ENCODE results near the gene NEMP1. TPM values are rescaled to one million over a fixed set of nuclear protein-coding genes. Genes with fewer than 3 reads are reported as not detected.

Gene NEMP1
- total RNA-seq, 2 experiments from 2014 or later: 76.1 to 80.6 TPM

DNA sequence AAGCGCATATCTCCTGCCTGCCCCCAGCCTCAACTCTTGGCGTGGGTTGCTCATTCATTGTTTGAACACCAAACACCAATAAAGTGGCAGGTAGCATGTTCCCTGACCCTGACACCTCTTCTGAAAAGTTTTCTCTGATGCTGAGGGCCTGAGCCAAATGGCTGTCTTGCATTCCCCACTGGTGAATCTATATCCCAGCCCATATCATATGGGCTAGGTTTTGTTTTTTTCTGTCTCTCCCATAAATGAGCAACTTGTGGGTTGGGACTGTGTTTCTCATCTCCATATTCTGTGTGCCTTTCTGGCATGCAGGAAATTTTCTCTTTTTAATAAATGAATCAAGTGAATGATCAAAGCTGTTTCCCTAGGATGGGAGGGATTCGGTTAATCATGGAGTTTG is 33.7 kb downstream of the NEMP1 start:
- TF ChIP-seq, protein P1, sequence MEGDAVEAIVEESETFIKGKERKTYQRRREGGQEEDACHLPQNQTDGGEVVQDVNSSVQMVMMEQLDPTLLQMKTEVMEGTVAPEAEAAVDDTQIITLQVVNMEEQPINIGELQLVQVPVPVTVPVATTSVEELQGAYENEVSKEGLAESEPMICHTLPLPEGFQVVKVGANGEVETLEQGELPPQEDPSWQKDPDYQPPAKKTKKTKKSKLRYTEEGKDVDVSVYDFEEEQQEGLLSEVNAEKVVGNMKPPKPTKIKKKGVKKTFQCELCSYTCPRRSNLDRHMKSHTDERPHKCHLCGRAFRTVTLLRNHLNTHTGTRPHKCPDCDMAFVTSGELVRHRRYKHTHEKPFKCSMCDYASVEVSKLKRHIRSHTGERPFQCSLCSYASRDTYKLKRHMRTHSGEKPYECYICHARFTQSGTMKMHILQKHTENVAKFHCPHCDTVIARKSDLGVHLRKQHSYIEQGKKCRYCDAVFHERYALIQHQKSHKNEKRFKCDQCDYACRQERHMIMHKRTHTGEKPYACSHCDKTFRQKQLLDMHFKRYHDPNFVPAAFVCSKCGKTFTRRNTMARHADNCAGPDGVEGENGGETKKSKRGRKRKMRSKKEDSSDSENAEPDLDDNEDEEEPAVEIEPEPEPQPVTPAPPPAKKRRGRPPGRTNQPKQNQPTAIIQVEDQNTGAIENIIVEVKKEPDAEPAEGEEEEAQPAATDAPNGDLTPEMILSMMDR (IDR thresholded peaks at IDR 0.05): no peak
- ChIA-PET POLR2A (no interaction called here), CTCF (interaction anchor here (1.0 to 1.1 kb wide), 2 partner anchors 44 to 79 kb away, joined by 3 read pairs; no protein-coding TSS in a partner anchor)
- H3K27ac Mint-ChIP-seq: no peak overlapping the region
- no peak for DNase-seq
- H3K4me3 Mint-ChIP-seq: no peak overlapping the region
- H3K4me1 Mint-ChIP-seq (ENCODE audit: low read depth): peaks cover 31% of the 10 kb centered on the region
- no peaks in the 10 kb centered on the region for H3K9me3 Mint-ChIP-seq
- ATAC-seq: no peak
- H3K36me3 Mint-ChIP-seq (ENCODE audit: low read depth): no peaks in the 10 kb centered on the region
- intact Hi-C loops (cut with micrococcal nuclease): no loop called here
- no peaks in the 10 kb centered on the region for H3K27me3 Mint-ChIP-seq

DNA sequence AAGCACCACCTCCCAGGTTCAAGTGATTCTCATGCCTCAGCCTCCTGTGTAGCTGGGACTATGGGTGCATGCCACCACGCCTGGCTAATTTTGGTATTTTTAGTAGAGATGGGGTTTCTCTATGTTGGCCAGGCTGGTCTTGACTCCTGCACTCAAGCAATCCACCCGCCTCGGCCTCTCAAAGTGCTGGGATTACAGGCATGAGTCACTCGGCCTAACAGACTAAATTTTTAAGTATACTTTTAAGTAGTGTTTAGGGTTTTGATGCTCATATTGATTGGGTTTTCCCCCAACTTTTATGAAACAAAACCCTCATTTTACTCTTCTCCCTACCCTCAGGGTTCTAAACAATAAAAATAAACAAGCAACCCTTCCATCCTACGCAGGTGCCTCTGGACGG is 34.1 kb downstream of the NEMP1 start:
- no peaks in the 10 kb centered on the region for H3K36me3 Mint-ChIP-seq (ENCODE audit: low read depth)
- DNase-seq: no peak
- ATAC-seq: no peak
- no peak overlapping the region for H3K27ac Mint-ChIP-seq
- no peaks in the 10 kb centered on the region for H3K9me3 Mint-ChIP-seq
- intact Hi-C loops (cut with micrococcal nuclease): no loop called here
- TF ChIP-seq, protein P1 (IDR thresholded peaks at IDR 0.05): no peak
- no peaks in the 10 kb centered on the region for H3K27me3 Mint-ChIP-seq
- peaks cover 31% of the 10 kb centered on the region for H3K4me1 Mint-ChIP-seq (ENCODE audit: low read depth)
- no peak overlapping the region for H3K4me3 Mint-ChIP-seq
- CTCF ChIA-PET: interaction anchor here (1.0 to 1.5 kb wide), 2 partner anchors 11 to 14 kb away, joined by 3 to 4 read pairs; no protein-coding TSS in a partner anchor
- POLR2A ChIA-PET: no interaction called here

DNA sequence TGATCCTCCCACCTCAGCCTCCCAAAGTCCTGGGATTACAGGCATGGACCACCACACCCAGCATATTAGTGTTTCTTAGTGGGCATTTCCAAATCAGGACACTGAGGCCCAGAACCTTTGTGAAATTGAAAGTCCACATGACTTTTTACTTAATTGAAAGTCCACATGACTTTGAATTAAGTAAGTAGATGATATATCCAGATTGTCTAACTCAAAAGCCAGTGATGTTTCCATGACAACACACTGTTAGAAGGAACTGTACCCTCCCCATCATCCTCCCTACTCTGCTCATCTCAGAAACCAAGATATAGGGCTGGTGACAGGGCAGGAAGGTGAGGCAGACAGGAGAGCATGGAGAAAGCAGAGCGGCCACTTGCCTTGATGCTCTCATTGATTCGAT is 35.9 kb downstream of the NEMP1 start:
- intact Hi-C loops (cut with micrococcal nuclease): no loop called here
- DNase-seq: no peak
- ChIA-PET CTCF (interaction anchor here (1.1 kb wide), 1 partner anchor 41 kb away, joined by 3 read pairs; no protein-coding TSS in a partner anchor), POLR2A (interaction anchor here (1.5 kb wide), 1 partner anchor 24 kb away, joined by 5 read pairs; no protein-coding TSS in a partner anchor)
- Mint-ChIP-seq H3K27ac (no peak overlapping the region), H3K36me3 (ENCODE audit: low read depth) (no peaks in the 10 kb centered on the region), H3K4me3 (no peak overlapping the region), H3K9me3 (no peaks in the 10 kb centered on the region), H3K4me1 (ENCODE audit: low read depth) (peaks cover 20% of the 10 kb centered on the region), H3K27me3 (peaks cover 2% of the 10 kb centered on the region)
- TF ChIP-seq, protein P1 (IDR thresholded peaks at IDR 0.05): no peak
- ATAC-seq: no peak

DNA sequence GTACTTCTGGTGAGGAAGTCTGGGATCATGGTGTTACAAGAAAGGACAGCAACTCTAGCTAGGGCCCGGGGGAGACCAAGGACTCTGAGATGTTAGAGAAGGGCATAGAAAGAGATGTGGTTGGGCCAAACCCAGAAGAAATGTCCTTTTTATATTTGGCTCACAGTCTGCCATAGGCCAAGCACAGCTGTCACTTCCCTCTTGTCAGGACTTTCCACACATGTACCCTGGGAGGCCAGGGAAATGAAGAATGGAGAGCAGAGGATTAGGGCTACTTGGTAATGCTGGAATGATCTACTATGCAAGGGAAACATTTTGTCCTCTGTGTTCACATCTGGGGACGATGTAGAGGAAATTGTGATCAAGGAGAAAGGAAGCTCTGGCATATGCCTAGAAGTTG is 37.8 kb downstream of the NEMP1 start:
- intact Hi-C loops (cut with micrococcal nuclease): no loop called here
- no peak for DNase-seq
- ChIA-PET CTCF (interaction anchor here (1.0 to 2.9 kb wide), 10 partner anchors 9 to 135 kb away, joined by 3 to 9 read pairs (median 4); no protein-coding TSS in a partner anchor), POLR2A (interaction anchor here (1.4 kb wide), 1 partner anchor 13 kb away, joined by 3 read pairs; no protein-coding TSS in a partner anchor)
- Mint-ChIP-seq H3K36me3 (ENCODE audit: low read depth) (no peaks in the 10 kb centered on the region), H3K9me3 (no peaks in the 10 kb centered on the region), H3K4me1 (ENCODE audit: low read depth) (peaks cover 3% of the 10 kb centered on the region), H3K27ac (no peak overlapping the region), H3K27me3 (peaks cover 2% of the 10 kb centered on the region), H3K4me3 (no peak overlapping the region)
- ATAC-seq: no peak
- TF ChIP-seq, protein P1 (IDR thresholded peaks at IDR 0.05): no peak

DNA sequence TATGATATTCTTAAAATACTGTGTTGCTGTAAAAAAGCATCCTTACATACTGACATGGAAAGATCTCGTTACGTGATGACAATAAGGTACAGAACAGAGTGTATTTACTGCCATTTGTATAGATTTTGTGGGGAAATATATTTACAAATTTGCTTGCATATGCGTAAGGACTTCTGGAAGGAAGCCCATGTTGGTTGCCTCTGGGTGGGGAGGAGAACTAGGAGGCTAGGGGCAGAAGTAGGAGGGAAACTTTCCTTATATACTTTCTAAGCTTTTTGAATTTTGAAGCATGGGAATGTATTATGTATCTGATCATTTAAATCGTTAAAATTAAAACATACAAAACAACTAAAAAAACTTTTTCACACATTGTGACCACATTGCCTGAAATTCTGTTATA is 38.4 kb downstream of the NEMP1 start:
- Mint-ChIP-seq H3K27me3 (peaks cover 2% of the 10 kb centered on the region), H3K4me3 (no peak overlapping the region), H3K4me1 (ENCODE audit: low read depth) (peaks cover under 1% of the 10 kb centered on the region), H3K36me3 (ENCODE audit: low read depth) (no peaks in the 10 kb centered on the region), H3K27ac (no peak overlapping the region), H3K9me3 (no peaks in the 10 kb centered on the region)
- TF ChIP-seq, protein P1 (IDR thresholded peaks at IDR 0.05): no peak
- CTCF ChIA-PET: interaction anchor here (1.0 to 2.9 kb wide), 8 partner anchors 9 to 136 kb away, joined by 3 to 9 read pairs (median 4); no protein-coding TSS in a partner anchor
- intact Hi-C loops (cut with micrococcal nuclease): no loop called here
- POLR2A ChIA-PET: interaction anchor here (1.4 to 4.8 kb wide), 2 partner anchors 9 to 13 kb away, joined by 3 to 21 read pairs; partner anchors contain the start of gene MYO1A
- ATAC-seq: no peak
- DNase-seq: no peak
